ENCODE results near the gene GLT6D1. TPM values are rescaled to one million over a fixed set of nuclear protein-coding genes. Genes with fewer than 3 reads are reported as not detected.

Gene GLT6D1
- polyA plus RNA-seq, 1 experiment, result not detected

- no peaks in the 10 kb centered on the region for H3K36me3 ChIP-seq (ENCODE audit: control insufficient read depth, insufficient read depth, low read length)
- ChIA-PET POLR2A (no interaction called here), CTCF (no interaction called here)
- TF ChIP-seq CTCF (IDR thresholded peaks at IDR 0.05; ENCODE audit: insufficient read depth, low read depth, low read length), result no peak
- no peaks in the 10 kb centered on the region for H3K27me3 ChIP-seq (ENCODE audit: control insufficient read depth, insufficient read depth, low read length)
- H3K4me3 ChIP-seq (ENCODE audit: low read depth, low read length), result no peak overlapping the region
- DNase-seq (ENCODE audit: low read depth), result no peak
These were observed 25.8 kb upstream of the GLT6D1 start for GRCh38 chr9:135664801-135665794.

- POLR2A ChIA-PET, result no interaction called here
- H3K4me3 ChIP-seq (ENCODE audit: low read depth, low read length), result no peak overlapping the region
- CTCF ChIA-PET, result no interaction called here
- TF ChIP-seq CTCF (IDR thresholded peaks at IDR 0.05; ENCODE audit: insufficient read depth, low read depth, low read length), result no peak
- H3K36me3 ChIP-seq (ENCODE audit: control insufficient read depth, insufficient read depth, low read length), result no peaks in the 10 kb centered on the region
- no peak for DNase-seq (ENCODE audit: low read depth)
- H3K27me3 ChIP-seq (ENCODE audit: control insufficient read depth, insufficient read depth, low read length), result no peaks in the 10 kb centered on the region
These were observed 24.9 kb upstream of the GLT6D1 start for GRCh38 chr9:135664266-135664665.

DNA sequence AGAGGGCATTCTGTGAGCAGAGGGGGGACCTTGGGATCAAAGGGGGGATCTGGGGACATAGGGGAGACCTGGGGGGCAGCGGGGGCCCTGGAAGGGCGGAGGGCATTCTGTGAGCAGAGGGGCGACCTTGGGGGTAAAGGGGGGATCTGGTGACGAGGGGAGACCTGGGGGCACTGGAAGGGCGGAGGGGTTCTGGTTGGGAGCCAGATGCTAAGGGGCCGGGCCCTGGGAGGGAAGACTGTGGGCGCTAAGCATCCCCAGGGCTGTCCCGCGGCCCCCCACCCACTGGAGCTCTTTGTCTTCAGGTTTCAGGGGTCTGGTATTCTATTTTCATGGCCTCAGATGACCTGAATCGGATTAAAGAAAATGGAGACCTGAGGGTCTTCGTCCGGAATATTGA, 24.5 kb upstream of the GLT6D1 start:
- TF ChIP-seq CTCF (IDR thresholded peaks at IDR 0.05; ENCODE audit: insufficient read depth, low read depth, low read length), result no peak
- H3K27me3 ChIP-seq (ENCODE audit: control insufficient read depth, insufficient read depth, low read length), result no peaks in the 10 kb centered on the region
- CTCF ChIA-PET, result no interaction called here
- no peak for DNase-seq (ENCODE audit: low read depth)
- no peak overlapping the region for H3K4me3 ChIP-seq (ENCODE audit: low read depth, low read length)
- POLR2A ChIA-PET, result no interaction called here
- no peaks in the 10 kb centered on the region for H3K36me3 ChIP-seq (ENCODE audit: control insufficient read depth, insufficient read depth, low read length)

GRCh38 chr9:135663451-135663770, 24.1 kb upstream of the GLT6D1 start:
- Histone ChIP-seq H3K27me3 (ENCODE audit: control insufficient read depth, insufficient read depth, low read length) (no peaks in the 10 kb centered on the region), H3K36me3 (ENCODE audit: control insufficient read depth, insufficient read depth, low read length) (no peaks in the 10 kb centered on the region), H3K4me3 (ENCODE audit: low read depth, low read length) (no peak overlapping the region)
- no peak for TF ChIP-seq CTCF (IDR thresholded peaks at IDR 0.05; ENCODE audit: insufficient read depth, low read depth, low read length)
- ChIA-PET CTCF (no interaction called here), POLR2A (no interaction called here)
- no peak for DNase-seq (ENCODE audit: low read depth)

GRCh38 chr9:135662758-135663450, 23.6 kb upstream of the GLT6D1 start, which contains the start of gene LCN9:
Gene LCN9 (plus strand): TSS chr9:135663309. CDS start chr9:135663322, 13 bp downstream.
- no peak for TF ChIP-seq CTCF (IDR thresholded peaks at IDR 0.05; ENCODE audit: insufficient read depth, low read depth, low read length)

More at GRCh38 chr9:135662758-135663450, 23.6 kb upstream of the GLT6D1 start, which contains the start of gene LCN9:
- Histone ChIP-seq H3K4me3 (ENCODE audit: low read depth, low read length) (no peak within 1 kb of the TSS), H3K27me3 (ENCODE audit: control insufficient read depth, insufficient read depth, low read length) (no peaks in the 10 kb centered on the region), H3K36me3 (ENCODE audit: control insufficient read depth, insufficient read depth, low read length) (no peaks in the 10 kb centered on the region)
- CTCF ChIA-PET, result no interaction called here
- POLR2A ChIA-PET, result no interaction called here
- no peak for DNase-seq (ENCODE audit: low read depth)

Data from BJ (cell line).